ENCODE results near the gene BOK. TPM values are rescaled to one million over a fixed set of nuclear protein-coding genes. Genes with fewer than 3 reads are reported as not detected.
"Not testable (repeated sequence)": the region's sequence is repeated elsewhere in the genome, so short reads cannot be mapped to it uniquely, and the experiment has no call there.

BOK gene
- polyA plus RNA-seq, 12 donors, result 25.0 to 77.5 (median 49.0) TPM; not detected in 1

- no peak for DNase-seq
These were observed 5.1 kb upstream of the BOK start for GRCh38 chr2:241553512-241553830.

GRCh38 chr2:241553981-241554380 lies 4.6 kb upstream of the BOK start:
- no peak for DNase-seq

- no peak for DNase-seq
These were observed 3.8 kb upstream of the BOK start for GRCh38 chr2:241554610-241555322.

- no peak for DNase-seq
These were observed 2.8 kb upstream of the BOK start for GRCh38 chr2:241555711-241556110.

GRCh38 chr2:241556746-241557145 lies 1.8 kb upstream of the BOK start:
- no peak for DNase-seq

DNA sequence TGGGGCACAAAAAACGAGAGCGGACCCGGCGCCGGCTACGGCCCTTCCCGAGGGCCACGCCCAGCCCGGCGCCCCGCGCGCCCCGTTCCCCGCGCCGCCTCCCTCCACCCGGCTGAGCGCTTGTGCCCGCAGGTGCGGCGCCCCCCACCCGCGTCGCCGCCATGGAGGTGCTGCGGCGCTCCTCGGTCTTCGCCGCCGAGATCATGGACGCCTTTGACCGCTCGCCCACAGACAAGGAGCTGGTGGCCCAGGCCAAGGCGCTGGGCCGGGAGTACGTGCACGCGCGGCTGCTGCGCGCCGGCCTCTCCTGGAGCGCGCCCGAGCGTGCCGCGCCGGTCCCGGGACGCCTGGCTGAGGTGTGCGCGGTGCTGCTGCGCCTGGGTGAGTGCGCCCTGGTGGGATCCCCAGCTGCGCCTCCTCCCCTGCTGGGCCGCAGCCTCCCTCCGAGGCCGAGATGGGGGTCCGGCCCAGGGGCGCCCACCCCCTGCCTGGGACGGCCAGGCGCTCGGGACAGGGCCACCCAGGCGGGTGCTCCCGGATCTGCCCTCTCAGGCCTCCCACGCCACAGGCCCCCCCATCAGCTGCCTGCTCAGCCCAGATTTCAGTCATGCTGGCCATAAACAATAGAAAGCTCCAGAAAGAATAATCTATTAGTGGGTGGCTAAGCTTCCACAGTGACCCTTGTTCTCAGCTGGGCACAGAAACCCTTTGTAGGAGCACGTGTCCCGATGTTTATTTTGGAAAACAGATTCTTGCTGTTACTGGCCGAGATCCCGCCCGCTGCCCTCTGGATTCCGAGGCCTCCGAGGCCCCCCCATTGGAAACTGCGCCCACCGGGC lies 997 bp downstream of the BOK start:
- no peak for DNase-seq

- DNase-seq, result no peak
These were observed 1.8 kb downstream of the BOK start for GRCh38 chr2:241560162-241560882.

GRCh38 chr2:241560883-241561474 lies 2.4 kb downstream of the BOK start:
- DNase-seq, result no peak

GRCh38 chr2:241561832-241562231 lies 3.3 kb downstream of the BOK start:
- DNase-seq, result no peak

GRCh38 chr2:241562269-241562891 lies 3.8 kb downstream of the BOK start:
- no peak for DNase-seq

GRCh38 chr2:241563031-241563507 lies 4.5 kb downstream of the BOK start:
- no peak for DNase-seq

DNA sequence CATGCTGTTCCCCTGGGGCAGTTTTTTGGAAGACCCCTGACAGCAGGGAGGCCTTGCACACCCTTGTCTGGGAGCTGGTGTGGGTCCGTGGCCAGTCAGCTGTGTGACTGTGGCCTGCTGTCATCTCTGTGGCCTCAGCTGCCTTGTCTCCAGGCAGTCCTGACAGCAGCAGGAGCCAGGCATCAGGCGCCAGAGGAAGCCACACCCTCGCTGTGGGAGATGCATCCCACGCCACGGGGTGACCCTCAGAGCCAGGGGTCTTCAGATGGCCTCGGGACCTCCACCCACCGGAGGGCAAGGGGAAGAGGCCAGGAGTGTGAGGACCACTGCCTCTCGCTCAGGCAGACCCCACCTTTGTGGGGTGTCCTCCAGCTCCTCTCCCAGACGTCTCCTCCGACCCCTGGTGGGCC lies 5.0 kb downstream of the BOK start:
- DNase-seq, result no peak

DNA sequence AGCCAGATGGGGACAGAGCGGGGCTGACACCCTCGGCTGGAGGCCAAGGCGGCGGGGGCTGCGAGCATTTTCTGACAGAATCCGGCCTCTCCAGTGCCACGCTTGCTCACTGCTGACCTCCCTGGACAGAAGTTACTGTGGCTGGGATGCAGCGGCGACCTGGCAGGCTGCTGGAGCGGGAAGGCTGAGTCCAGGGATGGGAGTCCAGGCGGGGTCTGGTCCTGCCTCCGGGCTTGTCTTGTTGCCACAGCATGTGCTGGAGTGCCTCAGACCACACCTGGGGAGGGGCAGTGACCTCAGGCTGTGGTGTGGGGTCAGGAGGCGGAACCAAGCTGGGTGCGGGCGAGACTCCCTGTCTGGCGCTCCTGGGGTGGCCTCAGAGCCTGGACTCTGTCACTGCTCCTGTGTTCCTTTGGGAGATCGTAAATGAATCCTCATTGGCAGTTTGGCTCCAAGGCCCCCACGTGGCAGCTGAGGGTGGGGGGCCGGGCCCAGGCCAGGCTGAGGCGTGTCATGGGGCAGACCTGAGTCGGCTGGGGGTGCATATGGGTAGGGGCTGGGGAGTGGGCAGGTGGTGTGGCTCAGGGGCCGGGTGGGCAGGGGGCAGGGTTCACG lies 5.5 kb downstream of the BOK start:
- no peak for DNase-seq

- DNase-seq, result no peak
These were observed 6.3 kb downstream of the BOK start for GRCh38 chr2:241564596-241565410.

DNA sequence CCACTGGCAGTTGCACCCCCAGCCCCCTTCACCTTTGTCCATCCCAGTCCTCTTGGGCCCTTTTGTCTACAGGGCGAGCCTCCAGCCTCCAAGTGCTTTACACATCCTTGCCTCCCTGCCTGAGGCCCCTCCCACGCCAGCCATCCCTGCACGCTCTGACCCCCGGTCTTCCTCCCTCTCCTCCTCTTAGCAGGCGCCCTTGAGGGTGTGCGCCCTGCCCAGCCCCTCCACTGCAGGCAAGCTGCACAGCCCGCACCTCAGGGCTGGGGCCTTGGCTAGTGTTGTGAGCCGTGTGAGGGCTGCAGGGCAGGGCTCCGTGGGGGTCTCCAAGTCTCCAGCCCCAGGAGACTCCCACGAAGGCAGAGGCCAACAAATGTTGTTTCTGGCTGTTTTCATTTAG lies 6.9 kb downstream of the BOK start:
- DNase-seq, result no peak

DNA sequence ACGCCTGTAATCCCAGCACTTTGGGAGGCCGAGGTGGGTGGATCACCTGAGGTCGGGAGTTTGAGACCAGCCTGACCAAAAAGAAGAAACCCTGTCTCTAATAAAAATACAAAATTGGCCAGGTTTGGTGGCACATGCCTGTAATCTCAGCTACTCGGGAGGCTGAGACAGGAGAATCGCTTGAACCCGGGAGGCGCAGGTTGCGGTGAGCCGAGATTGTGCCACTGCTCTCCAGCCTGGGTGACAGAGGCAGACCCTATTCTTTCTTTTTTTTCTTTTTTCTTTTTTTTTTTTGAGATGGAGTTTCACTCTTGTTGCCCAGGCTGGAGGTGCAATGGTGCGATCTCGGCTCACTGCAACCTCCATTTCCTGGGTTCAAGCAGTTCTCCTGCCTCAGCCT lies 7.5 kb downstream of the BOK start:
- DNase-seq, result not testable (repeated sequence)

- no peak for DNase-seq
These were observed 7.9 kb downstream of the BOK start for GRCh38 chr2:241566468-241566867.

GRCh38 chr2:241567266-241567665 lies 8.7 kb downstream of the BOK start:
- not testable (repeated sequence) for DNase-seq

- DNase-seq, result no peak
These were observed 9.2 kb downstream of the BOK start for GRCh38 chr2:241567776-241568175.

DNA sequence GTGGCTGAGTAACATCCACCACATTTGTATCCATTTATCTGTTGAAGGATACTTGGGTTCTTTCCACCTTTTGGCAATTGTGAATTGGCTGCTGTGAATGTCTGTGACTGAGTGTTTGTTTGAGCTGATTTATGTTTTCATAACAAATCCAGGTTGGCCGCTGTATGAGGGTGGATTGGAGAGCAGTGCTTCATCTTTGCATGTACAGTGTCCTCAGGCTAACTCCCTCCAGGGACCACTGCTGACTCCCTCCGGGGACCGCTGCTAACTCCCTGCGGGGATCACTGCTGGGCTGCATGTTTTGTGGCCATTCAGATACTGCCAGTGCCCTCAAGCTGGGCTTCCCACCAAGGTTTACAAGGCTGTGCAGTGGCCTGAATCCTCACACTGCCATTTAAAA lies 10.2 kb downstream of the BOK start:
- no peak for DNase-seq
